ENCODE data around the gene OSBPL10. TPM values are rescaled to one million over a fixed set of nuclear protein-coding genes. Genes with fewer than 3 reads are reported as not detected.
"Not testable (repeated sequence)": the region's sequence is repeated elsewhere in the genome, so short reads cannot be mapped to it uniquely, and the experiment has no call there.

The OSBPL10 gene
- polyA plus RNA-seq, 1 donor from 2014 or later = 2.0 TPM

DNA sequence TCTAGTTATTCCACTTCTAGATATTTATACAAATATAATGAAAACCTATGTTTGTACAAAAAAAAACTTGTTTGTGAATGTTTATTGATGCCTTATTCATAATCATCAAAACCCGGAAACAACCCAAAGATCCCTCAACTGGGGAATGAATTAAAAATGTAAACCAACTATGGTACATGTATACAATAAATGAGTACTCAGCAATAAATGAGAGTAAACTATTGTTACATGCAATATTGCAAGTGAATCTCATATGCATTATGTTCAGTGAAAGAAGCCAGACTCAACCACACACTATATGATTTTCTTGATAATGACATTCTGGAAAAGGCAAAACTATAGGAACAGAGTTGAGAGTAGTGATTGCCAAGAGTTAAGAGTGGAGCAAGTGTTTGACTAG is 12.8 kb upstream of the OSBPL10 start:
- H3K9ac ChIP-seq (ENCODE audit: low read length) = no peak overlapping the region
- TF ChIP-seq RAD21 (conservative IDR thresholded peaks at IDR 0.05) = no peak
- TF ChIP-seq EZH2 (IDR thresholded peaks at IDR 0.05; ENCODE audit: borderline replicate concordance, insufficient read depth, low read length, poor library complexity, severe bottlenecking) = no peak
- TF ChIP-seq EP300 (conservative IDR thresholded peaks at IDR 0.05; ENCODE audit: poor library complexity, severe bottlenecking) = no peak
- no peak for TF ChIP-seq SMC3 (conservative IDR thresholded peaks at IDR 0.05; ENCODE audit: poor library complexity)
- no peak for TF ChIP-seq TAF1 (IDR thresholded peaks at IDR 0.05; ENCODE audit: low read depth)
- TF ChIP-seq, protein P1, sequence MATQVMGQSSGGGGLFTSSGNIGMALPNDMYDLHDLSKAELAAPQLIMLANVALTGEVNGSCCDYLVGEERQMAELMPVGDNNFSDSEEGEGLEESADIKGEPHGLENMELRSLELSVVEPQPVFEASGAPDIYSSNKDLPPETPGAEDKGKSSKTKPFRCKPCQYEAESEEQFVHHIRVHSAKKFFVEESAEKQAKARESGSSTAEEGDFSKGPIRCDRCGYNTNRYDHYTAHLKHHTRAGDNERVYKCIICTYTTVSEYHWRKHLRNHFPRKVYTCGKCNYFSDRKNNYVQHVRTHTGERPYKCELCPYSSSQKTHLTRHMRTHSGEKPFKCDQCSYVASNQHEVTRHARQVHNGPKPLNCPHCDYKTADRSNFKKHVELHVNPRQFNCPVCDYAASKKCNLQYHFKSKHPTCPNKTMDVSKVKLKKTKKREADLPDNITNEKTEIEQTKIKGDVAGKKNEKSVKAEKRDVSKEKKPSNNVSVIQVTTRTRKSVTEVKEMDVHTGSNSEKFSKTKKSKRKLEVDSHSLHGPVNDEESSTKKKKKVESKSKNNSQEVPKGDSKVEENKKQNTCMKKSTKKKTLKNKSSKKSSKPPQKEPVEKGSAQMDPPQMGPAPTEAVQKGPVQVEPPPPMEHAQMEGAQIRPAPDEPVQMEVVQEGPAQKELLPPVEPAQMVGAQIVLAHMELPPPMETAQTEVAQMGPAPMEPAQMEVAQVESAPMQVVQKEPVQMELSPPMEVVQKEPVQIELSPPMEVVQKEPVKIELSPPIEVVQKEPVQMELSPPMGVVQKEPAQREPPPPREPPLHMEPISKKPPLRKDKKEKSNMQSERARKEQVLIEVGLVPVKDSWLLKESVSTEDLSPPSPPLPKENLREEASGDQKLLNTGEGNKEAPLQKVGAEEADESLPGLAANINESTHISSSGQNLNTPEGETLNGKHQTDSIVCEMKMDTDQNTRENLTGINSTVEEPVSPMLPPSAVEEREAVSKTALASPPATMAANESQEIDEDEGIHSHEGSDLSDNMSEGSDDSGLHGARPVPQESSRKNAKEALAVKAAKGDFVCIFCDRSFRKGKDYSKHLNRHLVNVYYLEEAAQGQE (IDR thresholded peaks at IDR 0.05; ENCODE audit: borderline replicate concordance) = no peak
- TF ChIP-seq, protein P2, sequence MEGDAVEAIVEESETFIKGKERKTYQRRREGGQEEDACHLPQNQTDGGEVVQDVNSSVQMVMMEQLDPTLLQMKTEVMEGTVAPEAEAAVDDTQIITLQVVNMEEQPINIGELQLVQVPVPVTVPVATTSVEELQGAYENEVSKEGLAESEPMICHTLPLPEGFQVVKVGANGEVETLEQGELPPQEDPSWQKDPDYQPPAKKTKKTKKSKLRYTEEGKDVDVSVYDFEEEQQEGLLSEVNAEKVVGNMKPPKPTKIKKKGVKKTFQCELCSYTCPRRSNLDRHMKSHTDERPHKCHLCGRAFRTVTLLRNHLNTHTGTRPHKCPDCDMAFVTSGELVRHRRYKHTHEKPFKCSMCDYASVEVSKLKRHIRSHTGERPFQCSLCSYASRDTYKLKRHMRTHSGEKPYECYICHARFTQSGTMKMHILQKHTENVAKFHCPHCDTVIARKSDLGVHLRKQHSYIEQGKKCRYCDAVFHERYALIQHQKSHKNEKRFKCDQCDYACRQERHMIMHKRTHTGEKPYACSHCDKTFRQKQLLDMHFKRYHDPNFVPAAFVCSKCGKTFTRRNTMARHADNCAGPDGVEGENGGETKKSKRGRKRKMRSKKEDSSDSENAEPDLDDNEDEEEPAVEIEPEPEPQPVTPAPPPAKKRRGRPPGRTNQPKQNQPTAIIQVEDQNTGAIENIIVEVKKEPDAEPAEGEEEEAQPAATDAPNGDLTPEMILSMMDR (IDR thresholded peaks at IDR 0.05; ENCODE audit: poor library complexity, severe bottlenecking) = no peak
- no peak for TF ChIP-seq POLR2AphosphoS5 (IDR thresholded peaks at IDR 0.05)
- no peak for TF ChIP-seq MXI1 (conservative IDR thresholded peaks at IDR 0.05; ENCODE audit: poor library complexity, severe bottlenecking)

DNA sequence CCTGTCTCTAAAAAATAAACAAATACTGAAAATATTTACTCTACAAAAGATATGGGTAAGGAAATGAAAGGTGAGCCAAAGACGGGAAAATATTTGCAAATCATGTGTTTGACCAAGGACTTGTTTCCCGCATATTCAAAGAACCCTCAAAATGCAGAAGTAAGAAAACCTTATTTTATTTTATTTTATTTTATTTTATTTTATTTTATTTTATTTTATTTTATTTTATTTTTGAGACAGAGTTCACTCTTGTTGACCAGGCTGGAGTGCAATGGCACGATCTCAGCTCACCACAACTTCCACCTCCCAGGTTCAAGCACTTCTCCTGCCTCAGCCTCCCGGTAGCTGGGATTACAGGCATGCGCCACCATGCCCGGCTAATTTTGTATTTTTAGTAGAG is 11.9 kb upstream of the OSBPL10 start:
- not testable (repeated sequence) for H3K27ac ChIP-seq (ENCODE audit: low read length); H3K36me3 ChIP-seq (ENCODE audit: insufficient read depth, low read length); H3K9ac ChIP-seq (ENCODE audit: low read length); H4K20me1 ChIP-seq (ENCODE audit: insufficient read depth); H2AFZ ChIP-seq (ENCODE audit: low read depth, low read length); H3F3A ChIP-seq (ENCODE audit: insufficient read depth, low read length, poor library complexity, severe bottlenecking); H3K4me2 ChIP-seq (ENCODE audit: low read length); H3K27me3 ChIP-seq (ENCODE audit: insufficient read depth, low read depth, low read length); H3K79me2 ChIP-seq (replicated peaks; ENCODE audit: insufficient read depth, low read length); H3K9me2 ChIP-seq (ENCODE audit: insufficient read depth, low read length); H3K9me3 ChIP-seq (ENCODE audit: low read length); H3K4me3 ChIP-seq (ENCODE audit: low read length)

More for the DNA sequence above, 12.8 kb upstream of the OSBPL10 start:
- H3K4me2 ChIP-seq (ENCODE audit: low read length) = no peak overlapping the region
- no peaks in the 10 kb centered on the region for H3K36me3 ChIP-seq (ENCODE audit: insufficient read depth, low read length)
- H3K9me2 ChIP-seq (ENCODE audit: insufficient read depth, low read length) = no peaks in the 10 kb centered on the region
- H3K9me3 ChIP-seq (ENCODE audit: low read length) = no peaks in the 10 kb centered on the region
- H3K79me2 ChIP-seq (replicated peaks; ENCODE audit: insufficient read depth, low read length) = no peaks in the 10 kb centered on the region
- no peak overlapping the region for H2AFZ ChIP-seq (ENCODE audit: low read depth, low read length)
- H3K27me3 ChIP-seq (ENCODE audit: insufficient read depth, low read depth, low read length) = no peaks in the 10 kb centered on the region
- no peaks in the 10 kb centered on the region for H3F3A ChIP-seq (ENCODE audit: insufficient read depth, low read length, poor library complexity, severe bottlenecking)
- H3K27ac ChIP-seq (ENCODE audit: low read length) = no peak overlapping the region
- H4K20me1 ChIP-seq (ENCODE audit: insufficient read depth) = no peaks in the 10 kb centered on the region
- H3K4me3 ChIP-seq (ENCODE audit: low read length) = no peak overlapping the region

DNA sequence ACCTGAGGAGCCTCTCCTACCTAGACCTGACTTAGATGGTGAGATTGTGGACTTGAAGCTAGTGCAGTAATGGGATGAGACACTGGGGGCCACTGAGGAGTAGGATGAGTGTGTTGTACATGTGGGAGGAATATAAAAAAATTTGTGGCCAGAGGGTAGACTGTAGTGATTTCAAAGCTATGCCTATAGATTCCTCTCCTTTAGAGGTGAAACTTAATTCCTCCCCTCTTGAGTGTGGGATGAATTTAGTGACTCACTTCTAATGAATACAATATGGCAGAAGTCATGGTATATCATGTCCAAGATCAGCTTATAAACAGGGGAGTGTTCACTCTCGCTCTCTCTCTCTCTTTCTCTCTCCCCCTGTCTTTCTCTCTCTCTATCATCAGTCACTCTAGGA is 7.2 kb upstream of the OSBPL10 start:
- Histone ChIP-seq H3K4me3 (ENCODE audit: low read length) (no peak overlapping the region), H3K9ac (ENCODE audit: low read length) (no peak overlapping the region), H3K4me2 (ENCODE audit: low read length) (no peak overlapping the region)

More for the DNA sequence above, 7.2 kb upstream of the OSBPL10 start:
- Histone ChIP-seq H3K27ac (ENCODE audit: low read length) (no peak overlapping the region), H3K9me2 (ENCODE audit: insufficient read depth, low read length) (no peaks in the 10 kb centered on the region), H3K36me3 (ENCODE audit: insufficient read depth, low read length) (no peaks in the 10 kb centered on the region), H3K79me2 (replicated peaks; ENCODE audit: insufficient read depth, low read length) (no peaks in the 10 kb centered on the region), H3K9me3 (ENCODE audit: low read length) (no peaks in the 10 kb centered on the region), H3K27me3 (ENCODE audit: insufficient read depth, low read depth, low read length) (no peaks in the 10 kb centered on the region), H4K20me1 (ENCODE audit: insufficient read depth) (no peaks in the 10 kb centered on the region), H3F3A (ENCODE audit: insufficient read depth, low read length, poor library complexity, severe bottlenecking) (no peaks in the 10 kb centered on the region), H2AFZ (ENCODE audit: low read depth, low read length) (no peak overlapping the region)
- no peak for TF ChIP-seq MXI1 (conservative IDR thresholded peaks at IDR 0.05; ENCODE audit: poor library complexity, severe bottlenecking)
- no peak for TF ChIP-seq TAF1 (IDR thresholded peaks at IDR 0.05; ENCODE audit: low read depth)
- no peak for TF ChIP-seq EP300 (conservative IDR thresholded peaks at IDR 0.05; ENCODE audit: poor library complexity, severe bottlenecking)
- no peak for TF ChIP-seq POLR2AphosphoS5 (IDR thresholded peaks at IDR 0.05)
- no peak for TF ChIP-seq RAD21 (conservative IDR thresholded peaks at IDR 0.05)
- TF ChIP-seq, protein P2 (IDR thresholded peaks at IDR 0.05; ENCODE audit: poor library complexity, severe bottlenecking) = no peak
- TF ChIP-seq SMC3 (conservative IDR thresholded peaks at IDR 0.05; ENCODE audit: poor library complexity) = no peak
- no peak for TF ChIP-seq EZH2 (IDR thresholded peaks at IDR 0.05; ENCODE audit: borderline replicate concordance, insufficient read depth, low read length, poor library complexity, severe bottlenecking)
- TF ChIP-seq, protein P1 (IDR thresholded peaks at IDR 0.05; ENCODE audit: borderline replicate concordance) = no peak

Measured in neural cell (in vitro differentiated cells).